Suprapubic skin (tissue), 3 donors: Measurements from ENCODE around the gene EVL.

Experiments used
- EP300 ChIP-seq: sonication (generic); formaldehyde crosslinking; IDR thresholded peaks from one replicate; pipeline ENCODE4 v1.6.1; 2017; ENCODE audit warnings: antibody characterized with exemption
- POLR2A ChIP-seq, 2 donors: fragments of 450-650 bp; IDR thresholded peaks; one replicate each; pipeline ENCODE4 v1.6.1; 2017; ENCODE audit warnings: antibody characterized with exemption in 2 of 2, mild to moderate bottlenecking in 2 of 2, moderate library complexity in 2 of 2
- TF ChIP-seq, protein P1 (sequence below), 2 donors: fragments of 200-600 bp in 1 of 2; fragments of 450-650 bp in 1 of 2; sonication (generic) in 1 of 2; IDR thresholded peaks; one replicate each; pipeline ENCODE4 v1.5.1; 2016 to 2019; ENCODE audit warnings: antibody characterized with exemption in 2 of 2, mild to moderate bottlenecking in 1 of 2, moderate library complexity in 1 of 2

GRCh38 chr14:100123618-100124017 lies 58.4 kb downstream of the EVL start:
- TF ChIP-seq, protein P1, sequence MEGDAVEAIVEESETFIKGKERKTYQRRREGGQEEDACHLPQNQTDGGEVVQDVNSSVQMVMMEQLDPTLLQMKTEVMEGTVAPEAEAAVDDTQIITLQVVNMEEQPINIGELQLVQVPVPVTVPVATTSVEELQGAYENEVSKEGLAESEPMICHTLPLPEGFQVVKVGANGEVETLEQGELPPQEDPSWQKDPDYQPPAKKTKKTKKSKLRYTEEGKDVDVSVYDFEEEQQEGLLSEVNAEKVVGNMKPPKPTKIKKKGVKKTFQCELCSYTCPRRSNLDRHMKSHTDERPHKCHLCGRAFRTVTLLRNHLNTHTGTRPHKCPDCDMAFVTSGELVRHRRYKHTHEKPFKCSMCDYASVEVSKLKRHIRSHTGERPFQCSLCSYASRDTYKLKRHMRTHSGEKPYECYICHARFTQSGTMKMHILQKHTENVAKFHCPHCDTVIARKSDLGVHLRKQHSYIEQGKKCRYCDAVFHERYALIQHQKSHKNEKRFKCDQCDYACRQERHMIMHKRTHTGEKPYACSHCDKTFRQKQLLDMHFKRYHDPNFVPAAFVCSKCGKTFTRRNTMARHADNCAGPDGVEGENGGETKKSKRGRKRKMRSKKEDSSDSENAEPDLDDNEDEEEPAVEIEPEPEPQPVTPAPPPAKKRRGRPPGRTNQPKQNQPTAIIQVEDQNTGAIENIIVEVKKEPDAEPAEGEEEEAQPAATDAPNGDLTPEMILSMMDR (IDR thresholded peaks at IDR 0.05), result no peak
- TF ChIP-seq POLR2A (IDR thresholded peaks at IDR 0.05) (no peak), EP300 (no peak)
